NOMO-1 (cell line): ENCODE measurements around the gene SLC22A7.
A peak's percentile ranks its signal among the peaks of the same experiment; 100 is the strongest.
"Not testable (repeated sequence)": the region's sequence is repeated elsewhere in the genome, so short reads cannot be mapped to it uniquely, and the experiment has no call there.

Experiments
- DNase-seq, 2 experiments: peaks; one replicate each; lab custom pipeline; 2025; ENCODE audit not compliant: unreplicated experiment in 2 of 2; lab: John Stamatoyannopoulos, UW

The SLC22A7 gene

GRCh38 chr6:43334466-43335095 lies 36.5 kb downstream of the SLC22A7 start:
- DNase-seq: no peak

GRCh38 chr6:43335469-43335868 lies 37.4 kb downstream of the SLC22A7 start:
- no peak for DNase-seq

GRCh38 chr6:43336382-43336781 lies 38.3 kb downstream of the SLC22A7 start:
- no peak for DNase-seq

- peak in 1 of 2 experiments; percentile 40 for DNase-seq
Measured at GRCh38 chr6:43338243-43338642, 40.2 kb downstream of the SLC22A7 start.

GRCh38 chr6:43339168-43339567 lies 41.1 kb downstream of the SLC22A7 start:
- no peak for DNase-seq

- DNase-seq: not testable (repeated sequence)
Measured at GRCh38 chr6:43346243-43346642, 48.2 kb downstream of the SLC22A7 start.

- DNase-seq: no peak
Measured at GRCh38 chr6:43347021-43347420, 49.0 kb downstream of the SLC22A7 start.

GRCh38 chr6:43347444-43347843 lies 49.4 kb downstream of the SLC22A7 start:
- no peak for DNase-seq

GRCh38 chr6:43351951-43352350 lies 53.9 kb downstream of the SLC22A7 start:
- DNase-seq: not testable (repeated sequence)
